ENCODE data around the gene MATN4. TPM values are rescaled to one million over a fixed set of nuclear protein-coding genes. Genes with fewer than 3 reads are reported as not detected.

MATN4 gene
- total RNA-seq, 1 experiment from 2014 or later: 0.17 TPM

GRCh38 chr20:45344168-45344860 lies 36.2 kb upstream of the MATN4 start:
- H3K9me3 Mint-ChIP-seq (ENCODE audit: low read depth, unreplicated experiment): no peaks in the 10 kb centered on the region
- H3K36me3 Mint-ChIP-seq (ENCODE audit: insufficient read depth, unreplicated experiment): peaks cover 97% of the 10 kb centered on the region
- intact Hi-C loops (cut with micrococcal nuclease; ENCODE audit: unreplicated experiment): loop anchor here (2.0 kb wide), 2 partner anchors 14 to 22 kb away; no protein-coding TSS in a partner anchor
- DNase-seq: peak; percentile 91
- H3K27ac Mint-ChIP-seq (ENCODE audit: unreplicated experiment): peak overlapping the region; percentile 99
- peaks cover 69% of the 10 kb centered on the region for H3K4me1 Mint-ChIP-seq (ENCODE audit: low read depth, unreplicated experiment)
- H3K27me3 Mint-ChIP-seq (ENCODE audit: unreplicated experiment): no peaks in the 10 kb centered on the region
- peak overlapping the region; percentile 95 for H3K4me3 Mint-ChIP-seq (ENCODE audit: low read depth, unreplicated experiment)
- TF ChIP-seq CTCF (IDR thresholded peaks at IDR 0.05; ENCODE audit: unreplicated experiment): no peak
- TSS peak; percentile 95 for BruUV-seq (replicated peaks)
- CTCF ChIA-PET: interaction anchor here (0.6 to 6.0 kb wide), 14 partner anchors 8 to 1931 kb away, joined by 3 to 57 read pairs (median 3); partner anchors contain the start of gene SYS1

GRCh38 chr20:45343532-45344167 lies 35.6 kb upstream of the MATN4 start:
- CTCF ChIA-PET: interaction anchor here (0.6 to 6.0 kb wide), 14 partner anchors 9 to 1932 kb away, joined by 3 to 57 read pairs (median 3); partner anchors contain the start of gene SYS1
- TF ChIP-seq CTCF (IDR thresholded peaks at IDR 0.05; ENCODE audit: unreplicated experiment): no peak
- H3K27me3 Mint-ChIP-seq (ENCODE audit: unreplicated experiment): no peaks in the 10 kb centered on the region
- H3K9me3 Mint-ChIP-seq (ENCODE audit: low read depth, unreplicated experiment): no peaks in the 10 kb centered on the region
- no TSS peak for BruUV-seq (replicated peaks)
- peaks cover 75% of the 10 kb centered on the region for H3K4me1 Mint-ChIP-seq (ENCODE audit: low read depth, unreplicated experiment)
- intact Hi-C loops (cut with micrococcal nuclease; ENCODE audit: unreplicated experiment): loop anchor here (2.0 kb wide), 2 partner anchors 15 to 21 kb away; no protein-coding TSS in a partner anchor
- peak overlapping the region; percentile 99 for H3K27ac Mint-ChIP-seq (ENCODE audit: unreplicated experiment)
- H3K36me3 Mint-ChIP-seq (ENCODE audit: insufficient read depth, unreplicated experiment): peaks cover 98% of the 10 kb centered on the region
- peak overlapping the region; percentile 95 for H3K4me3 Mint-ChIP-seq (ENCODE audit: low read depth, unreplicated experiment)
- DNase-seq: no peak

GRCh38 chr20:45342855-45343531 lies 34.9 kb upstream of the MATN4 start:
- peak overlapping the region; percentile 99 for H3K27ac Mint-ChIP-seq (ENCODE audit: unreplicated experiment)
- intact Hi-C loops (cut with micrococcal nuclease; ENCODE audit: unreplicated experiment): no loop called here
- DNase-seq: peak; percentile 76
- CTCF ChIA-PET: interaction anchor here (0.5 to 6.0 kb wide), 7 partner anchors 13 to 433 kb away, joined by 3 to 57 read pairs (median 5); partner anchors contain the start of gene SYS1
- peaks cover 98% of the 10 kb centered on the region for H3K36me3 Mint-ChIP-seq (ENCODE audit: insufficient read depth, unreplicated experiment)
- no TSS peak for BruUV-seq (replicated peaks)
- H3K4me1 Mint-ChIP-seq (ENCODE audit: low read depth, unreplicated experiment): peaks cover 82% of the 10 kb centered on the region
- no peaks in the 10 kb centered on the region for H3K27me3 Mint-ChIP-seq (ENCODE audit: unreplicated experiment)
- TF ChIP-seq CTCF (IDR thresholded peaks at IDR 0.05; ENCODE audit: unreplicated experiment): no peak
- no peaks in the 10 kb centered on the region for H3K9me3 Mint-ChIP-seq (ENCODE audit: low read depth, unreplicated experiment)
- H3K4me3 Mint-ChIP-seq (ENCODE audit: low read depth, unreplicated experiment): peak overlapping the region; percentile 95

Data from Calu3 (cell line).